ENCODE results near the gene CDK12.
"Not testable (repeated sequence)": the region's sequence is repeated elsewhere in the genome, so short reads cannot be mapped to it uniquely, and the experiment has no call there.

The CDK12 gene

DNA sequence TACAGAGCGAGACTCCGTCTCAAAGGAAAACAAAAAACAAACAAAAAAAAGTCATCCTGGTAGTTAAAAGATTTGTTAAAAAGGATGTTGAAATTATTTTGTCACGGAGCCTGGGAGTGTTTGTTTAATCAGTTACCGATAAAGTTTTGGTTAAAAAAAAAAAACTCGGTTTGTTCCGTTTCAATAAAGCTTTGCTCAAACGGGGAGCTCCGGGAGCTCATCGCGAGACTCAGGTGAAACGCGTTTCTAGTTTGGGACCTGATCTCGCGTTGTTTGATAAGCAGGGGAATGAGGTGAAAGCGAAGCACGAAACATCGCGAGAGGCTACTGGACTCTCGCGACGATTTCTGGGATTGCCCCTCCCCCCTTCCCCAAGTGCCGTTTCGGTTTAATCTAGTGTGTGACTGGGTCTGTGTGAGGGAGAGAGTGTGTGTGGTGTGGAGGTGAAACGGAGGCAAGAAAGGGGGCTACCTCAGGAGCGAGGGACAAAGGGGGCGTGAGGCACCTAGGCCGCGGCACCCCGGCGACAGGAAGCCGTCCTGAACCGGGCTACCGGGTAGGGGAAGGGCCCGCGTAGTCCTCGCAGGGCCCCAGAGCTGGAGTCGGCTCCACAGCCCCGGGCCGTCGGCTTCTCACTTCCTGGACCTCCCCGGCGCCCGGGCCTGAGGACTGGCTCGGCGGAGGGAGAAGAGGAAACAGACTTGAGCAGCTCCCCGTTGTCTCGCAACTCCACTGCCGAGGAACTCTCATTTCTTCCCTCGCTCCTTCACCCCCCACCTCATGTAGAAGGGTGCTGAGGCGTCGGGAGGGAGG is at the start of gene CDK12:
TSS of gene CDK12 (plus strand) at position 374 of the 813 bp plus-strand sequence. CDS start 586 bp downstream, outside the sequence.
- peak; percentile 97 for DNase-seq (ENCODE audit: extremely low spot score, insufficient read length, low read depth)
- peak; percentile 98 for FAIRE-seq

DNA sequence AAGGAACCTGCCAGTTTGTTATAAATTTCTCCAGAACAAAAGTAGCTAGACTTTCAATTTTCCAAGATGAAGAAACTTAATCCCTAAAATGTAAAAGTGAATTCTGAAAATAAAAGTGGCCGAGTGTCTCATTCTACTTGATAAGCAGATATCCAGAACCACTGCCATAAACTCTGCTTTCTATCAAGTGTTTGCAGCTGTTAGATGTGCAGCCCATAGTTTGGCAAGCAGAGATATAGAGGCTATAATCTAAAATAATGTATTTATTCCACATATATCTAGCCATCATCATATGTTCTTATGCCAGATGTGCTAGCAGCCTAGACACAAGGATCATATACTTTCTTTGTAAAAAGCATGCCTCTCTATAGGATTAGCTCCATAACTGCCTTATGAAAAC is 45.1 kb upstream of the CDK12 start:
- no peak for DNase-seq (ENCODE audit: extremely low spot score, insufficient read length, low read depth)
- no peak for FAIRE-seq

DNA sequence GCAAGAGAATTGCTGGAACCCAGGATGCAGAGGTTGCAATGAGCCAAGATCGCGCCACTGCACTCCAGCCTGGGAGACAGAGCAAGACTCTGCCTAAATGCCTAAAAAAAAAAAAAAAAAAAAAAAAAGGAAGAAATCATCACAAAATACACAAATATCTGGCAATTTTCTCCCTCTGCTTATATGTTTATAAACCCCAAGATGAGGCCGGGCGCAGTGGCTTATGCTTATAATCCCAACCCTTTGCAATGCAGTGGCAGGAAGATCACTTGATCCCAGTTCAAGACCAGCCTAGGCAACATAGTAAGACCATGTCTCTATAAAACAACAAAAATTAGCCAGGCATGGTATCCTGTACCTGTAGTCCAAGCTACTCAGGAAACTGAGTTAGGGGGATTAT is 31.7 kb upstream of the CDK12 start:
- DNase-seq (ENCODE audit: extremely low spot score, insufficient read length, low read depth), result no peak
- no peak for FAIRE-seq

DNA sequence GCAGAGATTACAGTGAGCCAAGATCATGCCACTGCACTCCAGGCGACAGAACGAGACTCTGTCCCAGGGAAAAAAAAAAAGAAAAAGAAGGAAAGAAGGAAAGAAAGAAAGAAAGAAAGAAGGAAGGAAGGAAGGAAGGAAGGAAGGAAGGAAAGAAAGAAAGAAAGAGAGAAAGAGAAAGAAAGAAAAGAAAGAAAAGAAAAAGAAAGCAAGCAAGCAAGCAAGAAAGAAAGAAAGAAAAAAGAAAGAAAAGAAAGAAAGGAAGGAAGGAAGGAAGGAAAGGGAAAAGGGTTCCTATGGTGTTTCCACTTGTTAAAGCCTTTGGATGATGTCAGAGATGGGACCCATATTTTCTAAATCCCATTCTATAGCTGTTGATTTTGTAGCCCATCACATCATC is 21.4 kb upstream of the CDK12 start:
- not testable (repeated sequence) for FAIRE-seq; DNase-seq (ENCODE audit: extremely low spot score, insufficient read length, low read depth)

DNA sequence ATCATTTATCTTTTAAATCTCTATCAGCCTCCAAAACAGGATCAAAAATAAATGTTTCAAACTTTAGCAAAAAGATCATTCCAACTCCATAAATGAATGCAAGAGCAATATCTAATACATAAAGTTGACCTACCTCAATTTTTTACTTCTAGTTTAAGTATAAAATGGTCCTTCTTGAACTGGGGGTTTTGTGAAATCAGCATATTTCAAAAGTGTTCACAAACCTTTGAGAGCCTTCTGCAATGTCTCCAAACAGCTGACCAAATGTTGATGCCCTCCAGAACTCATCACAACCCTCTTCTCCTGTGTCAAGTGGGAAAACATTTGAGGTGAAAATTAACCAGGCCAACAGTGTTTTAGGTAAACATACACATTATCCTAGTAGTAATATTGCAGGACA is 18.0 kb upstream of the CDK12 start:
- FAIRE-seq (no peak), DNase-seq (ENCODE audit: extremely low spot score, insufficient read length, low read depth) (no peak)

DNA sequence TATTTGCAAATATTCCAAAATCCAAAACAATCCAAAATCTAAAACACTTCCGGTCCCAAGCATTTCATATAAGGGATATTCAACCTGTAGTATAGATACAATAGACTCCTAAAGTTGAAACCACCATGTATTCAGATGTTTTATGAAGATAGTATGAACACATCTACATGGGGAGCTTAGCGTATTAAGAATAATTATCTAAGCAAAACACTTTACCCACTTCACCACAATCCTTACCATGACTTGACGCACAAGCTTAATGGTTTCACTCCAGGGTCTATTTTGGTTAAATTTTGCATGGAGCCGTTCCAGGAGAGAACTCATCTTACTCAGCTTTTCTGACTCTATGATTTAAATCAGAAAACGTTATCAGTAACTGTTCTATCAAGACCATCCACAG is 13.7 kb upstream of the CDK12 start:
- FAIRE-seq (no peak), DNase-seq (ENCODE audit: extremely low spot score, insufficient read length, low read depth) (no peak)

DNA sequence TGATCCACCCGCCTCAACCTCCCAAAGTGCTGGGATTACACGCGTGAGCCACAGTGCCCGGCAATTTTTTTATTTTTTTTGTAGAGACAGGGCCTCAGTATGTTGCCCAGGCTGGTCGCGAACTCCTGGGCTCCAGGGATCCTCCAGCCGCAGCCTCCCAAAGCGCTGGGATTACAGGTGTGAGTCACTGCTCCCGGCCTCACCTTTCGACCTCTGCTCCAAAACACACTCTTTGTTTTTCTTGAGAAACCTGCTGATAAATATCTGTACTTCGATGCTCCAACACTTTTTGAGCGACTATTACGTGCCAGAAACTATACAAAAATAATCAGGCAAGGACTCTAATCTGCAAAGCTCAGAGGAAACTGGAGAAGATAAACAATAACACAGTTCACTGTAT is 11.2 kb upstream of the CDK12 start:
- FAIRE-seq (no peak), DNase-seq (ENCODE audit: extremely low spot score, insufficient read length, low read depth) (no peak)

DNA sequence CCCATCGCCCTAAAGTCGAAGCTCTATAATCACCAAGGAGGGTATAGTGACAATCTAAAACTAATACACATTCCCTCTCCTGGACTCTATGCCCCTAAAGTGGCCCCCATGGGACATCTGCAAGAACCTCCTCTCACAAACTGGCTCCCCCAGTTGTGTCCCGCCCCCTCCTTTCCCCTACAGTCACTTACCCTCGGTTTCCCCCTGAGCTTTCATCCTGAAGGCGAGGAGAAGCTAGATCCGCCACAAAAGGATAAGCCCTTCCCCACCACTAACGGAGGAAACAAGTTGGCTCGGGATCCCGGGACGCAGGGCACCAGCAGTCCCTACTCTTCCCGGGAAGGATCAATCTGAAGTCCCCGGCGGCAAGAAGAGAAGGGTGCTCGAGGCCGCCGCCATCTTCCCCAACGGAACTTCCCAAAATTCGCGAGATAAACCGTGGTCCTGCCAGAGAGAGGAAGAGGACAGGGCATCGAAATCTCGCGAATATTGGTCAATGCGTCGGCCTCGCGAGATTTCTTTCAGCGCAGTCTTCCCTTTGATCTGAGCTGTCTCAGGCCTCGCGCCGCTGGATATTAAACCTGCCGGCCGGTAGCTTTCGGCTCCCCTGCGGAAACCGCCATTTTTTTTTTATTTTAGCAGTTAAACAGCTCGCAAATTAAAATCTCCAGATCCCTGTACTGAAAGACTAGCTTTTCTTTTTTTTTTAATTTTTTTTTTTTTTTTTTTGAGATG is 10.3 kb upstream of the CDK12 start, which contains the start of gene MED1:
TSS of gene MED1 (minus strand) at position 417 of the 735 bp plus-strand sequence. CDS start at position 216, 201 bp downstream.
- FAIRE-seq (peak; percentile 96), DNase-seq (ENCODE audit: extremely low spot score, insufficient read length, low read depth) (peak; percentile 97)

DNA sequence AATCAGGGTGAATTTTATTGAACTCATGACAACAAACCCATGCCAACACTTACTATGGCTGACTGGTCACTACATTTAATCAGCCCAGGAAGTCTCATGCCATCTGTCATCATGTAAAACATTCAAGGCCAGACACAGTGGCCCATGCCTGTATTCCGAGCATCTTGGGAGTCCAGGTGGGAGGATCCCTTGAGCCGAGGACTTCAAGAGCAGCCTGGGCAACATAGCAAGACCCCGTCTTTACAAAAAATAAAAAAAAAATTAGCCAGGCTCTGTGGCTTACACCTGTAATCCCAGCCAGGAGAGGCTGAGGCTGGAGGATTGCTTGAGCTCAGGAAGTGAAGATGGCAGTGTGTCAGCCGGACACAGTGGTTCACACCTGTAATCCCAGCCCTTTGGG is 5.4 kb upstream of the CDK12 start:
- no peak for FAIRE-seq
- DNase-seq (ENCODE audit: extremely low spot score, insufficient read length, low read depth), result no peak

DNA sequence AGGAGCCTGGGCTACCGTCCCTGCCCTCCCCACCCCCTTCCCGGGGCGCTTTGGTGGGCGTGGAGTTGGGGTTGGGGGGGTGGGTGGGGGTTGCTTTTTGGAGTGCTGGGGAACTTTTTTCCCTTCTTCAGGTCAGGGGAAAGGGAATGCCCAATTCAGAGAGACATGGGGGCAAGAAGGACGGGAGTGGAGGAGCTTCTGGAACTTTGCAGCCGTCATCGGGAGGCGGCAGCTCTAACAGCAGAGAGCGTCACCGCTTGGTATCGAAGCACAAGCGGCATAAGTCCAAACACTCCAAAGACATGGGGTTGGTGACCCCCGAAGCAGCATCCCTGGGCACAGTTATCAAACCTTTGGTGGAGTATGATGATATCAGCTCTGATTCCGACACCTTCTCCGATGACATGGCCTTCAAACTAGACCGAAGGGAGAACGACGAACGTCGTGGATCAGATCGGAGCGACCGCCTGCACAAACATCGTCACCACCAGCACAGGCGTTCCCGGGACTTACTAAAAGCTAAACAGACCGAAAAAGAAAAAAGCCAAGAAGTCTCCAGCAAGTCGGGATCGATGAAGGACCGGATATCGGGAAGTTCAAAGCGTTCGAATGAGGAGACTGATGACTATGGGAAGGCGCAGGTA is 762 bp downstream of the CDK12 start:
- DNase-seq (ENCODE audit: extremely low spot score, insufficient read length, low read depth) (no peak), FAIRE-seq (no peak)

DNA sequence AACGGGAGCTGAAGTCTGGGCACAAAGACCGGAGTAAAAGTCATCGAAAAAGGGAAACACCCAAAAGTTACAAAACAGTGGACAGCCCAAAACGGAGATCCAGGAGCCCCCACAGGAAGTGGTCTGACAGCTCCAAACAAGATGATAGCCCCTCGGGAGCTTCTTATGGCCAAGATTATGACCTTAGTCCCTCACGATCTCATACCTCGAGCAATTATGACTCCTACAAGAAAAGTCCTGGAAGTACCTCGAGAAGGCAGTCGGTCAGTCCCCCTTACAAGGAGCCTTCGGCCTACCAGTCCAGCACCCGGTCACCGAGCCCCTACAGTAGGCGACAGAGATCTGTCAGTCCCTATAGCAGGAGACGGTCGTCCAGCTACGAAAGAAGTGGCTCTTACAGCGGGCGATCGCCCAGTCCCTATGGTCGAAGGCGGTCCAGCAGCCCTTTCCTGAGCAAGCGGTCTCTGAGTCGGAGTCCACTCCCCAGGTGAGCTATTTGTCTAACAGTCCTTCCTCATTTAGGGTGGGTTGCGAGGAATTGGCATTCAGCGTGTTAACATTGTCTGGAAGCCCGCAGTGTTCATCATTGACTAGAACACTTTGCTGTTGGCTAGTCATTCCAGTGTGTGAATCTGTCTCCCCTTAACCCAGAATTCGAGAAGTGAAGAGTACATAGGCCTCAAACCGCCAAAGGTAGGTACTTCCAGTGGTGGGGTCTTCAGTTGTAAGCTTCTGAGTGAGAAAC is 1.5 kb downstream of the CDK12 start:
- FAIRE-seq (no peak), DNase-seq (ENCODE audit: extremely low spot score, insufficient read length, low read depth) (no peak)

DNA sequence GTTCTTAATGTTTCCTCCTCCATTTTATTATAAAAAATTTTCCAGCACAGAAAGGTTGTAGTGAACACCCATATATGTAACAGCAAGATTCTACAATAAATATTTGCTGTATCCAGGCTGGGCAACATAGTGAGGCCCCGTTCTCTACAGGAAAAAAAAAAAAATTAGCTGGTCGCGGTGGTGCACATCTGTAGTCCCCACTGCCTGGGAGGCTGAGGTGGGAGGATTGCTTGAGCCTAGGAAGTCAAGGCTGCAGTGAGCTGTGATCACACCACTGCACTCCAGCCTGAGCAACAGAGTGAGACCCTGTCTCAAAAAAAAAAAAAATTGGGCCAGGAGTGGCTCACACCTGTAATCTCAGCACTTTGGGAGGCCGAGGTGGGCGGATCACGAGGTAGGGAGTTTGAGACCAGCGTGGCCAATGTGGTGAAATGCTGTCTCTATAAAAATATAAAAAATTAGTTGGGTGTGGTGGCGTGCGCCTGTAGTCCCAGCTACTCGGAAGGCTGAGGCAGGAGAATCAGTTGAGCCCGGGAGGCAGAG is 3.4 kb downstream of the CDK12 start:
- not testable (repeated sequence) for DNase-seq (ENCODE audit: extremely low spot score, insufficient read length, low read depth); FAIRE-seq

DNA sequence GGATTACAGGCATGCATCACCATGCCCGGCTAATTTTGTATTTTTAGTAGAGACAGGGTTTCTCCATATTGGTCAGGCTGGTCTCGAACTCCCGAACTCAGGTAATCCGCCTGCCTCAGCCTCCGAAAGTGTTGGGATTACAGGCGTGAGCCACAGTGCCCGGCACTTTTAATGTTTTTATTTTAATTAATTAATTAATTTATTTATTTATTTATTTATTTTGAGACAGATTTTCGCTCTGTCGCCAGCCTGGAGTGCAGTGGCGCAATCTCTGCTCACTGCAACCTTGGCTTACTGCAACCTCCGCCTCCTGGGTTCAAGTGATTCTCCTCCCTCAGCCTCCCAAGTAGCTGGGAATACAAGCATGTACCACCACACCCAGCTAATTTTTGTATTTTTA is 7.3 kb downstream of the CDK12 start:
- not testable (repeated sequence) for DNase-seq (ENCODE audit: extremely low spot score, insufficient read length, low read depth); FAIRE-seq

DNA sequence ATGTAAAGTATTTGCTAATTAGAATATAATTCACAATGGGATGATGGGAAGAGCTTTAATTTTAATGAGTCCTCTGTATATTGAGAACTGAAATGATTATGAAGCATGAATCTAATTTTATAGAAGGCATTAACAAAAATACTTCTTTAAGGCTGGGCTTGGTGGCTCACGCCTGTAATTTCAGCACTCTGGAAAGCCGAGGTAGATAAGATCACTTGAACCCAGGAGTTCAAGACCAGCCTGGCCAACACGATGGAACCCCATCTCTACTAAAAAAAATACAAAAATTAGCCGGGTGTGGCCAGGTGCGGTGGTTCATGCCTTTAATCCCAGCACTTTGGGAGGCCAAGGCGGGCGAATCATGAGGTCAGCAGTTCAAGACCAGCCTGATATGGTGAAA is 12.0 kb downstream of the CDK12 start:
- FAIRE-seq (no peak), DNase-seq (ENCODE audit: extremely low spot score, insufficient read length, low read depth) (no peak)

DNA sequence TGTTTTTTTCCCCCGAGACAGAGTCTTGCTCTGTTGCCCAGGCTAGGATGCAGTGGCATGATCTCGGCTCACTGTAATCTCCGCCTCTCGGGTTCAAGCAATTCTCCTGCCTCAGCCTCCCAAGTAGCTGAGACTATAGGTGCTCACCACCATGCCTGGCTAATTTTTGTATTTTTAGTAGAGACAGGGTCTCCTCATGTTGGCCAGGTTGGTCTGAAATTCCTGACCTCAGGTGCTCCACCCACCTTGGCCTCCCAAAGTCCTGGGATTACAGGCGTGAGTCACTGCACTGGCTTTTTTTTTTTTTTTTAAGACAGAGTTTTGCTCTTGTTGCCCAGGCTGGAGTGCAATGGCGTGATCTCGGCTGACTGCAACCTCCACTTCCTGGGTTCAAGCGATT is 18.3 kb downstream of the CDK12 start:
- FAIRE-seq; DNase-seq (ENCODE audit: extremely low spot score, insufficient read length, low read depth): not testable (repeated sequence)

DNA sequence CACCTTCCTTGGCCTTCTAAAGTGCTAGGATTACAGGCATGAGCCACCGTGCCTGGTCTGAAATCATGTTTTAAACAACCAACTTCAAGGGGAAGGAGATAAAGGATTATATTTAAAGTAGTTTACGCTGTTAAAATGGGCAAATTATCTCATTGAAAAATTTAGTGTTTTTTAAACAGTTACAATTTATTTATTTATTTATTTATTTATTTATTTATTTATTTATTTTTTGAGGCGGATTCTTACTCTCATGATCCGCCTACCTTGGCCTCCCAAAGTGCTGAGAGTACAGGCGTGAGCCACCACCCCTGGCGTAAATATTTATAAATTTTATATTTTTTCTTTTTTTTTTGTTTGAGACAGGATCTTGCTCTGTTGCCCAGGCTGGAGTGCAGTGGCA is 22.2 kb downstream of the CDK12 start:
- DNase-seq (ENCODE audit: extremely low spot score, insufficient read length, low read depth), result no peak
- FAIRE-seq, result no peak

DNA sequence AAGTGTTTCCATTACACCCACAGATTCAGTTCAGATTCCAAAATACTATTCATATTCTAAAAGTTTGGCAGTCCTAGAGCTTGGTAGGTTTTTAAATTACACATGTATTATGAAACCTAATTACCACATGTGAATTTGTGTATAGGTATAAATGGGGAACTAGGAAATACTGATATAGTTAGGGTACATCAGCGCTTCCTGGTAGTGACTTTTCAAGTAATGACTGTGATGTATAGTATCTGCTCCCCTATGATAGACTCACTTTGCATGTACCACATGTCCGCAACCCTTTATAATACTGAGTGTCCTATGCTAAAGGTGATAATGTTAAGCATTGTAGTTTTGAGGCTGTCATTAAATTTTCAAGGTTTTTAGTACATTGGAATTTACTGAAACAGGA is 22.9 kb downstream of the CDK12 start:
- FAIRE-seq, result peak; percentile 31
- peak; percentile 20 for DNase-seq (ENCODE audit: extremely low spot score, insufficient read length, low read depth)

DNA sequence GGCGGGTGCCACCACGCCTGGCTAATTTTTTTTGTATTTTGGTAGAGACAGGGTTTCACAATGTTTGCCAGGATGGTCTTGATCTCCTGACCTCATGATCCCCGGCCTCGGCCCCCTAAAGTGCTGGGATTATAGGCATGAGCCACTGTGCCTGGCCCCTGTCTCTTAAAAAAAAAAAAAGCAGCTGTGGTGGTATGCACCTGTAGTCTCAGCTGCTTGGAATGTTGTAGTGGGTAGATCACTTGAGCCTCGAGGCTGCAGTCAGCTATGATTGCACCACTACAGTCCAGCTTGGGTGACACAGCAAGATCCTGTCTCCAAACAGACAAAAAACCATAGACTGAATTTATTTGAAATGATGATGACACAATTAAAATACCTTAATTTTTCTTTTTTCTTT is 24.3 kb downstream of the CDK12 start:
- FAIRE-seq (no peak), DNase-seq (ENCODE audit: extremely low spot score, insufficient read length, low read depth) (no peak)

DNA sequence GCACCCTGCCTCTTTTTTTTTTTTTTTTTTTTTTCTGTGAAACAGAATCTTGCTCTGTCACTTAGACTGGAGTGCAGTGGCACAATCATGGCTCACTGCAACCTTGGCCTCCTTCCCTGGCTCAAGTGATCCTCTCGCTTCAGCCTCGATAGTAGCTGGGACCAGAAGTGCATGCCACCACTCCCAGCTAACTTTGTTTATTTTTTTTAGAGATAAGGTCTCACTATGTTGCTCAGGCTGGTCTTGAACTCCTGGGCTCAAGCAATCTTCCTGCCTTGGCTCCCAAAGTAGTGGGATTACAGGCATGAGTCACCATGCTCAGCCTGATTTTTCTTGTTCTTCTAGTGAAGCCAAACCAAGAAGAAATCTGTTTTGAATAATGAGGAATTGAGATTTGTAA is 25.0 kb downstream of the CDK12 start:
- no peak for FAIRE-seq
- DNase-seq (ENCODE audit: extremely low spot score, insufficient read length, low read depth), result no peak

DNA sequence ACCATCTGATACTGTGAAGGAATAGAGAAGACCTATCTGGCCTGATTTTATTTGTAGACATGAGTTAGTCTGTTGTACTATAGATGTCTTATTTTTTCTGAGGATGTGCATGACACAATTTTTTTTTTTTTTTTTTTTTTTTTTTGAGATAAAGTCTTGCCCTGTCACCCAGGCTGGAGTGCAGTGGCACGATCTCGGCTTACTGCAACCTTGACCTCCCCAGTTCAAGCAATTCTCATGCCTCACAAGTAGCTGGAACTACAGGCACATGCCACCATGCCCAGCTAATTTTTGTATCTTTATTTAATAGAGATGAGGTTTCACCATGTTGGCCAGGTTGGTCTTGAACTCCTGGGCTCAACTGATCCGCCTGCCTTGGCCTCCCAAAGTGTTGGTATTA is 26.2 kb downstream of the CDK12 start:
- DNase-seq (ENCODE audit: extremely low spot score, insufficient read length, low read depth); FAIRE-seq: not testable (repeated sequence)

Data from GM18507 (cell line).